Liver (tissue), 9 donors: ENCODE measurements around the gene TRAK1. TPM values are rescaled to one million over a fixed set of nuclear protein-coding genes. Genes with fewer than 3 reads are reported as not detected.

ENCODE experiments used
- DNase-seq: peaks from one replicate; pipeline ENCODE4 v3.0.0-alpha.2; 2017; ENCODE audit warnings: low spot score
- H3K27ac ChIP-seq, 2 donors: one replicate each; pipeline ENCODE4 v1.7.0; 2013; ENCODE audit warnings: inconsistent platforms in 2 of 2, low read length in 2 of 2, control low read depth in 1 of 2, low read depth in 1 of 2, mild to moderate bottlenecking in 1 of 2
- H3K27me3 ChIP-seq, 4 donors: one replicate each; pipeline versions ENCODE4 v1.6.1 to v1.7.0; 2013; ENCODE audit warnings: low read length in 3 of 4, inconsistent platforms in 1 of 4, mild to moderate bottlenecking in 1 of 4, moderate library complexity in 1 of 4; ENCODE audit not compliant: control insufficient read depth in 4 of 4, insufficient read depth in 4 of 4
- H3K36me3 ChIP-seq, 4 donors: one replicate each; pipeline versions ENCODE4 v1.6.1 to v1.7.0; 2013; ENCODE audit warnings: low read length in 3 of 4, mild to moderate bottlenecking in 3 of 4, low read depth in 1 of 4, moderate library complexity in 1 of 4; ENCODE audit not compliant: control insufficient read depth in 4 of 4, insufficient read depth in 3 of 4
- H3K4me1 ChIP-seq, 4 donors: one replicate each; pipeline versions ENCODE4 v1.6.1 to v1.7.0; 2013; ENCODE audit warnings: low read length in 3 of 4, mild to moderate bottlenecking in 3 of 4, moderate library complexity in 1 of 4; ENCODE audit not compliant: control insufficient read depth in 4 of 4, insufficient read depth in 4 of 4
- H3K4me3 ChIP-seq, 3 donors: one replicate each; pipeline versions ENCODE4 v1.6.1 to v1.7.0; 2013; ENCODE audit warnings: low read length in 3 of 3, control low read depth in 1 of 3, low read depth in 1 of 3, mild to moderate bottlenecking in 1 of 3
- H3K9ac ChIP-seq, 2 donors: one replicate each; pipeline ENCODE4 v1.7.0; 2013; ENCODE audit warnings: low read length in 2 of 2, mild to moderate bottlenecking in 2 of 2, moderate library complexity in 2 of 2, control low read depth in 1 of 2, low read depth in 1 of 2
- H3K9me3 ChIP-seq, 4 donors: one replicate each; pipeline versions ENCODE4 v1.6.1 to v1.7.0; 2013; ENCODE audit warnings: low read length in 3 of 4; ENCODE audit not compliant: control insufficient read depth in 4 of 4
- EGR1 ChIP-seq, 2 donors: IDR thresholded peaks; 2 replicates each; pipeline ENCODE4 v1.6.1; 2016 to 2018; ENCODE audit warnings: antibody characterized with exemption in 2 of 2, low read depth in 2 of 2
- FOXA1 ChIP-seq: IDR thresholded peaks from 2 replicates; pipeline ENCODE4 v1.6.1; 2016; ENCODE audit warnings: antibody characterized with exemption
- FOXA2 ChIP-seq: IDR thresholded peaks from 2 replicates; pipeline ENCODE4 v1.6.1; 2016; ENCODE audit warnings: antibody characterized with exemption
- GABPA ChIP-seq, 2 donors: IDR thresholded peaks in 1 of 2; conservative IDR thresholded peaks in 1 of 2; 2 replicates each; pipeline ENCODE4 v1.6.1; 2016; ENCODE audit warnings: antibody characterized with exemption in 2 of 2, mild to moderate bottlenecking in 1 of 2, moderate library complexity in 1 of 2
- HNF4G ChIP-seq: IDR thresholded peaks from 2 replicates; pipeline ENCODE4 v1.6.1; 2016; ENCODE audit warnings: antibody characterized with exemption
- JUND ChIP-seq, 2 donors: IDR thresholded peaks; 2 replicates each; pipeline ENCODE4 v1.6.1; 2016; ENCODE audit warnings: antibody characterized with exemption in 2 of 2
- RAD21 ChIP-seq, 2 donors: IDR thresholded peaks; 2 replicates each; pipeline ENCODE4 v1.6.1; 2016; ENCODE audit warnings: antibody characterized with exemption in 2 of 2, mild to moderate bottlenecking in 2 of 2
- RXRA ChIP-seq, 2 donors: IDR thresholded peaks; 2 replicates each; pipeline ENCODE4 v1.6.1; 2017 to 2018; ENCODE audit warnings: antibody characterized with exemption in 2 of 2, mild to moderate bottlenecking in 1 of 2
- SP1 ChIP-seq: IDR thresholded peaks from 2 replicates; pipeline ENCODE4 v1.6.1; 2018; ENCODE audit warnings: antibody characterized with exemption, mild to moderate bottlenecking
- TAF1 ChIP-seq: conservative IDR thresholded peaks from 2 replicates; pipeline ENCODE4 v1.6.1; 2016; ENCODE audit warnings: antibody characterized with exemption, mild to moderate bottlenecking
- YY1 ChIP-seq: IDR thresholded peaks from 2 replicates; pipeline ENCODE4 v1.6.1; 2016; ENCODE audit warnings: antibody characterized with exemption, mild to moderate bottlenecking
- WGBS: extraction: QIAGEN DNeasy Blood & Tissue Kit; methylation state at CpG from one replicate; pipeline ENCODE4 v1.1.7; 2013; 5-methylcytosine and 5-hydroxymethylcytosine counted together
- polyA plus RNA-seq, 2 donors: library from polyadenylated mRNA; stranded (reverse) in 1 of 2; unstranded in 1 of 2; fragments of 200-250 nt in 1 of 2; fragments of >200 nt in 1 of 2; fragmentation: Nextera tagmentation in 1 of 2; extraction: Ambion mirVana in 1 of 2; gene quantifications; one replicate each; pipeline versions ENCODE4 v1.2.1 to v1.2.3, GENCODE V29; 2013 to 2015
- total RNA-seq, 2 donors: library from RNA; depleted of rRNA; stranded (reverse); fragments of >200 nt; gene quantifications; one replicate each; pipeline ENCODE4 v1.2.3, GENCODE V29; 2014
- TF ChIP-seq, protein P1 (sequence below): IDR thresholded peaks from 2 replicates; pipeline ENCODE4 v1.6.1; 2016; ENCODE audit warnings: antibody characterized with exemption, mild to moderate bottlenecking
- TF ChIP-seq, protein P2 (sequence below): fragments of 150-350 bp; IDR thresholded peaks from 2 replicates; pipeline ENCODE4 v1.5.1; 2017; ENCODE audit warnings: improper control_type of control experiment, low read depth, low read length; ENCODE audit not compliant: missing input control
- TF ChIP-seq, protein P3 (sequence below): IDR thresholded peaks from 2 replicates; pipeline ENCODE4 v1.6.1; 2016; ENCODE audit warnings: antibody characterized with exemption
- TF ChIP-seq, protein P4 (sequence below): IDR thresholded peaks from 2 replicates; pipeline ENCODE4 v1.6.1; 2016; ENCODE audit warnings: antibody characterized with exemption
- TF ChIP-seq, protein P5 (sequence below): IDR thresholded peaks from 2 replicates; pipeline ENCODE4 v1.6.1; 2016; ENCODE audit warnings: antibody characterized with exemption
- donor health status: healthy.
- donor health status: healthy.
- donor health status: healthy.
- donor health status: healthy.
- donor health status: healthy.

The TRAK1 gene
- total and polyA plus RNA-seq, 4 donors: 3.4 to 21.7 (median 8.6) TPM

DNA sequence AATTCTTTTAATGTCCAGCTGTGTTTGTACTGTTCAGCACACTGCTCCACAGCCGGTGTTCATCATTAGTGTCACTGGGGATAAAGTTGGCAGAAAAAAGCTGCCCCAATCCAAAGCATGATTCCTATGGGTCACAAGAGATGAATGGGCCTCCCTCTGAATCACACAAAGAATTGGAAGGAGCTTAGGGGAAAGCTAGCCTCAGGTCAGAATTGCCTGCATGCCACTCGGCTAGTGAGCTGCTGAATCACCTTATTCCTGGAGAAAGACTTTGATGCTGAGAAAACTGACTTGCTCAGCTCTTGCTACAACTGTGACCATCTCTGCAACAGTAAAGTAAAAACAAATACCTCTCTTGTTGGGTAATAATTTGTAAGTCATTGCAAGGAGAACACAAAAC, 171.4 kb downstream of the TRAK1 start (continued):
- TF ChIP-seq, protein P1, sequence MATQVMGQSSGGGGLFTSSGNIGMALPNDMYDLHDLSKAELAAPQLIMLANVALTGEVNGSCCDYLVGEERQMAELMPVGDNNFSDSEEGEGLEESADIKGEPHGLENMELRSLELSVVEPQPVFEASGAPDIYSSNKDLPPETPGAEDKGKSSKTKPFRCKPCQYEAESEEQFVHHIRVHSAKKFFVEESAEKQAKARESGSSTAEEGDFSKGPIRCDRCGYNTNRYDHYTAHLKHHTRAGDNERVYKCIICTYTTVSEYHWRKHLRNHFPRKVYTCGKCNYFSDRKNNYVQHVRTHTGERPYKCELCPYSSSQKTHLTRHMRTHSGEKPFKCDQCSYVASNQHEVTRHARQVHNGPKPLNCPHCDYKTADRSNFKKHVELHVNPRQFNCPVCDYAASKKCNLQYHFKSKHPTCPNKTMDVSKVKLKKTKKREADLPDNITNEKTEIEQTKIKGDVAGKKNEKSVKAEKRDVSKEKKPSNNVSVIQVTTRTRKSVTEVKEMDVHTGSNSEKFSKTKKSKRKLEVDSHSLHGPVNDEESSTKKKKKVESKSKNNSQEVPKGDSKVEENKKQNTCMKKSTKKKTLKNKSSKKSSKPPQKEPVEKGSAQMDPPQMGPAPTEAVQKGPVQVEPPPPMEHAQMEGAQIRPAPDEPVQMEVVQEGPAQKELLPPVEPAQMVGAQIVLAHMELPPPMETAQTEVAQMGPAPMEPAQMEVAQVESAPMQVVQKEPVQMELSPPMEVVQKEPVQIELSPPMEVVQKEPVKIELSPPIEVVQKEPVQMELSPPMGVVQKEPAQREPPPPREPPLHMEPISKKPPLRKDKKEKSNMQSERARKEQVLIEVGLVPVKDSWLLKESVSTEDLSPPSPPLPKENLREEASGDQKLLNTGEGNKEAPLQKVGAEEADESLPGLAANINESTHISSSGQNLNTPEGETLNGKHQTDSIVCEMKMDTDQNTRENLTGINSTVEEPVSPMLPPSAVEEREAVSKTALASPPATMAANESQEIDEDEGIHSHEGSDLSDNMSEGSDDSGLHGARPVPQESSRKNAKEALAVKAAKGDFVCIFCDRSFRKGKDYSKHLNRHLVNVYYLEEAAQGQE: no peak
- no peak for TF ChIP-seq TAF1

DNA sequence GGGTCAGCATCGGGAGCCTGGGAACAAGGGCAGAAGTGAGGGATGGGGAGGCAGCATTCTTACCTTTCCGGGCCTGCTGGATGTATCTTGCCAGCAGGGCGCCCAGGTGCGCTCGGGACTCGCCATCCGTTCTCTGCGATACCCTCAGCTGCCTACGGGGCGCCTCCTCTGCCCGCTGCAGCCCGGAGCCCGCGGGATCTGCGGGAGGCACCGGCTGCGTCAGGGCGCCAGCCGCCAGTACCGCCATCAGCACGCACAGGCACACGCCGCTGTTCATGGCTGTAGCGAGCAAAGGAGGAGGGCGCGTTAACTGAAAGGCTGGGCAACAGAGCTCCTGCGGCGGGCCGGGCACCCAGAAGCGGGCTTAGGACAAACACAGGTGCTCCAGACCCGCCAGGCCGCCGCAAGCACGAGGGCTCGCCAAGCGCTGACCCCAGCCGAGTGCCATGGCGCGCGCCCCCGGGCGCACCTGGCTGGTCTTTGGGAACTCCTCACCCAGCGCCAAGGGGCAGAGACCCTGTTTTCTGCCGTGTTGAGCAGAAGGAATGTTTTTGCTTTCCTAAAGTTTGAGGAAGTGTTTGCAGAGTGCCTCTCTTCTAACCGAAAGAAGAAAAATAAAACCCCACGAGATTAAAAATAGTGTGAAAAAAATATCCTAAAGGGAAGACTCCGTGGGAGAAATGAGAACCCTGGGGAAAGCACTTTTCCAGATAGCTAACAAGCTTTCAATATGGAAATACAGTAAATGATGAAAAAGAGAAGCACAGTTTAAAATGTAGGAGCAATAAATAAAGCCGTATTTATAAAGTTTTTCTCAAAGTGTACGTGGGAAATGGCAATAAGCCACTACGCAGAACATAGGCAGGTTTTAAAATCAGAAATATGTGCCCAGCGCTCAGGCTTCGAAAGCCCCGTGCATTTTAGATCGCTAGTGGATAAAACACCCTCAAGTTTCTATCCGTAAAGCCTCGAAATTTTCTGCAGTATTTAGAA, 172.5 kb downstream of the TRAK1 start:
- no peak for DNase-seq
- H3K27me3 ChIP-seq: peaks cover 0 to 6% (median 4%) of the 10 kb centered on the region in 4 donors

More for the DNA sequence above, 172.5 kb downstream of the TRAK1 start:
- Histone ChIP-seq H3K9ac (no peak overlapping the region), H3K4me3 (no peak overlapping the region), H3K9me3 (peaks cover 0 to 8% (median 0%) of the 10 kb centered on the region in 4 donors), H3K27ac (no peak overlapping the region), H3K4me1 (peaks cover 4 to 12% (median 5%) of the 10 kb centered on the region in 4 donors), H3K36me3 (no peaks in the 10 kb centered on the region)
- 11% methylated on average over 56 of the region's 56 CpGs for WGBS
- TF ChIP-seq, protein P2, sequence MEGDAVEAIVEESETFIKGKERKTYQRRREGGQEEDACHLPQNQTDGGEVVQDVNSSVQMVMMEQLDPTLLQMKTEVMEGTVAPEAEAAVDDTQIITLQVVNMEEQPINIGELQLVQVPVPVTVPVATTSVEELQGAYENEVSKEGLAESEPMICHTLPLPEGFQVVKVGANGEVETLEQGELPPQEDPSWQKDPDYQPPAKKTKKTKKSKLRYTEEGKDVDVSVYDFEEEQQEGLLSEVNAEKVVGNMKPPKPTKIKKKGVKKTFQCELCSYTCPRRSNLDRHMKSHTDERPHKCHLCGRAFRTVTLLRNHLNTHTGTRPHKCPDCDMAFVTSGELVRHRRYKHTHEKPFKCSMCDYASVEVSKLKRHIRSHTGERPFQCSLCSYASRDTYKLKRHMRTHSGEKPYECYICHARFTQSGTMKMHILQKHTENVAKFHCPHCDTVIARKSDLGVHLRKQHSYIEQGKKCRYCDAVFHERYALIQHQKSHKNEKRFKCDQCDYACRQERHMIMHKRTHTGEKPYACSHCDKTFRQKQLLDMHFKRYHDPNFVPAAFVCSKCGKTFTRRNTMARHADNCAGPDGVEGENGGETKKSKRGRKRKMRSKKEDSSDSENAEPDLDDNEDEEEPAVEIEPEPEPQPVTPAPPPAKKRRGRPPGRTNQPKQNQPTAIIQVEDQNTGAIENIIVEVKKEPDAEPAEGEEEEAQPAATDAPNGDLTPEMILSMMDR: no peak
- TF ChIP-seq EGR1 (IDR thresholded peaks at IDR 0.05; ENCODE audit: low read depth in 2 of 2) (no peak), GABPA (IDR thresholded peaks at IDR 0.05 in 1 of 2, conservative IDR thresholded peaks at IDR 0.05 in 1 of 2) (no peak), SP1 (no peak), FOXA1 (no peak), JUND (IDR thresholded peaks at IDR 0.05) (no peak), HNF4G (no peak), YY1 (no peak), FOXA2 (no peak), RAD21 (IDR thresholded peaks at IDR 0.05) (no peak), TAF1 (no peak), RXRA (IDR thresholded peaks at IDR 0.05) (no peak)
- TF ChIP-seq, protein P3, sequence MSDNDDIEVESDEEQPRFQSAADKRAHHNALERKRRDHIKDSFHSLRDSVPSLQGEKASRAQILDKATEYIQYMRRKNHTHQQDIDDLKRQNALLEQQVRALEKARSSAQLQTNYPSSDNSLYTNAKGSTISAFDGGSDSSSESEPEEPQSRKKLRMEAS: no peak
- TF ChIP-seq, protein P4, sequence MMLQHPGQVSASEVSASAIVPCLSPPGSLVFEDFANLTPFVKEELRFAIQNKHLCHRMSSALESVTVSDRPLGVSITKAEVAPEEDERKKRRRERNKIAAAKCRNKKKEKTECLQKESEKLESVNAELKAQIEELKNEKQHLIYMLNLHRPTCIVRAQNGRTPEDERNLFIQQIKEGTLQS: no peak
- TF ChIP-seq, protein P5, sequence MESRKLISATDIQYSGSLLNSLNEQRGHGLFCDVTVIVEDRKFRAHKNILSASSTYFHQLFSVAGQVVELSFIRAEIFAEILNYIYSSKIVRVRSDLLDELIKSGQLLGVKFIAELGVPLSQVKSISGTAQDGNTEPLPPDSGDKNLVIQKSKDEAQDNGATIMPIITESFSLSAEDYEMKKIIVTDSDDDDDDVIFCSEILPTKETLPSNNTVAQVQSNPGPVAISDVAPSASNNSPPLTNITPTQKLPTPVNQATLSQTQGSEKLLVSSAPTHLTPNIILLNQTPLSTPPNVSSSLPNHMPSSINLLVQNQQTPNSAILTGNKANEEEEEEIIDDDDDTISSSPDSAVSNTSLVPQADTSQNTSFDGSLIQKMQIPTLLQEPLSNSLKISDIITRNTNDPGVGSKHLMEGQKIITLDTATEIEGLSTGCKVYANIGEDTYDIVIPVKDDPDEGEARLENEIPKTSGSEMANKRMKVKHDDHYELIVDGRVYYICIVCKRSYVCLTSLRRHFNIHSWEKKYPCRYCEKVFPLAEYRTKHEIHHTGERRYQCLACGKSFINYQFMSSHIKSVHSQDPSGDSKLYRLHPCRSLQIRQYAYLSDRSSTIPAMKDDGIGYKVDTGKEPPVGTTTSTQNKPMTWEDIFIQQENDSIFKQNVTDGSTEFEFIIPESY: no peak
